Activated T-helper 2 cell treated with anti-CD3 and anti-CD28 coated beads, Interferon-gamma antibody, Interleukin-2, Interleukin-4, amounts not matched to agents 10 μg/mL and 5 μg/mL and 100 μg/mL, durations not matched to agents 14 hours and 24 hours and 36 hours (primary cell): Measurements from ENCODE around the gene MRPS30. TPM values are rescaled to one million over a fixed set of nuclear protein-coding genes. Genes with fewer than 3 reads are reported as not detected.
A peak's percentile ranks its signal among the peaks of the same experiment; 100 is the strongest.
"Not testable (repeated sequence)": the region's sequence is repeated elsewhere in the genome, so short reads cannot be mapped to it uniquely, and the experiment has no call there.

Source experiments
- DNase-seq: peaks from one replicate; pipeline ENCODE4 v3.0.0; 2021; ENCODE audit warnings: low spot score
- H3K27ac Mint-ChIP-seq: one replicate; pipeline ENCODE4 v1.8.0; 2021; ENCODE audit warnings: mixed read lengths
- H3K27me3 Mint-ChIP-seq: one replicate; pipeline ENCODE4 v1.8.0; 2021; ENCODE audit warnings: low read depth, mixed read lengths
- H3K36me3 Mint-ChIP-seq: one replicate; pipeline ENCODE4 v1.8.0; 2021; ENCODE audit warnings: low read depth, mixed read lengths
- H3K4me1 Mint-ChIP-seq: one replicate; pipeline ENCODE4 v1.8.0; 2021; ENCODE audit warnings: low read depth, mixed read lengths
- H3K4me3 Mint-ChIP-seq: one replicate; pipeline ENCODE4 v1.8.0; 2021; ENCODE audit warnings: low read depth, mild to moderate bottlenecking, moderate library complexity, mixed read lengths
- H3K9me3 Mint-ChIP-seq: one replicate; pipeline ENCODE4 v1.8.0; 2021; ENCODE audit warnings: mixed read lengths
- intact Hi-C: fragments of 100-400 bp; cut with micrococcal nuclease; formaldehyde crosslinking; loops from one replicate; pipeline ENCODE4 v1.15.1; 2023
- total RNA-seq: library from RNA; stranded (reverse); gene quantifications from 2 replicates; pipeline ENCODE4 v1.2.3, GENCODE V29; 2022

MRPS30 gene
- total RNA-seq, 1 donor from 2014 or later, result 57.4 TPM

DNA sequence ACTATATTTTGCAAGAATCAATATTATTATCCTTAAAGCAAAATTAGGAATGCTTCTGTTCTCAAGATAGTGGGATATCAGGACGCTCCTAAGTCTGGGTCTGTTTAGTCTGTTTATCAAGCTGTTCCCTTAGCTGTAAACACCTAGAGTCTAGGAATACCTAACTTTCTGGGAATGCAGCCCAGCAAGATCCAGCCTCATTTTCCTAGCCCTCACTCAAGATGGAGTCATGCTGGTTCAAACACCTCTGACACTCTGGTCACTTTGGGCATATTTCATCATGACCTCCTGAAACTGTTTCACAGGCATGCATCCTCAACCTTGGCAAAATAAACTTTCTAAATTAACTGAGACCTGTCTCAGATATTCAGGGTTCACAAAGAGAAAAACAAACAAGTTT, 14.4 kb upstream of the MRPS30 start:
- no peaks in the 10 kb centered on the region for H3K27me3 Mint-ChIP-seq
- no peak overlapping the region for H3K4me3 Mint-ChIP-seq
- H3K36me3 Mint-ChIP-seq, result peaks cover 4% of the 10 kb centered on the region
- intact Hi-C loops, result no loop called here
- H3K4me1 Mint-ChIP-seq, result peaks cover 7% of the 10 kb centered on the region
- H3K27ac Mint-ChIP-seq, result no peak overlapping the region
- peaks cover 56% of the 10 kb centered on the region for H3K9me3 Mint-ChIP-seq
- DNase-seq, result no peak

DNA sequence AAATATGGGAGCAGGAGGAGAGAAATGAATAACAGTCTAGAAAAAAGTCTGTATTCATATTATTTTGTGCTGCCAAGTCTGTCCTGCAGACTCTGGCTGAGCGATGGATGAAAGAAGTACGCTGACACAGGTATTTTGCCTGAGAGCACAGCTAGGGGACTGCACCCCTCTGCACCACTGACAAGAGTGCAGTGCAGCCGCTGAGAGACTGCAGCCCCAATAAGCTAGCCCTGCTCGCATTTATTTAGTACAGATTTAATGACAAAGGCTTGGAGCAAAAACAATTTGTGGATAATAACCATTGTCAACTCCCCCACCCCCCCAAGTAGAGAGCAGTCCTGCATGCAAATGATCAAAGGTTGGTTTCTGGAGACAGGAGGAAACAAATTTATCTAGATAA, 13.3 kb upstream of the MRPS30 start:
- no peak overlapping the region for H3K27ac Mint-ChIP-seq
- H3K9me3 Mint-ChIP-seq, result peaks cover 53% of the 10 kb centered on the region
- DNase-seq, result no peak
- peaks cover 4% of the 10 kb centered on the region for H3K36me3 Mint-ChIP-seq
- H3K4me3 Mint-ChIP-seq, result no peak overlapping the region
- peaks cover 7% of the 10 kb centered on the region for H3K4me1 Mint-ChIP-seq
- intact Hi-C loops, result no loop called here
- H3K27me3 Mint-ChIP-seq, result no peaks in the 10 kb centered on the region

- Mint-ChIP-seq H3K9me3 (peaks cover 38% of the 10 kb centered on the region), H3K4me3 (no peak overlapping the region), H3K27ac (no peak overlapping the region), H3K36me3 (peaks cover 4% of the 10 kb centered on the region), H3K4me1 (peaks cover 7% of the 10 kb centered on the region), H3K27me3 (peaks cover 5% of the 10 kb centered on the region)
- intact Hi-C loops, result no loop called here
- DNase-seq, result no peak
These were observed 10.9 kb upstream of the MRPS30 start for GRCh38 chr5:44797841-44798240.

DNA sequence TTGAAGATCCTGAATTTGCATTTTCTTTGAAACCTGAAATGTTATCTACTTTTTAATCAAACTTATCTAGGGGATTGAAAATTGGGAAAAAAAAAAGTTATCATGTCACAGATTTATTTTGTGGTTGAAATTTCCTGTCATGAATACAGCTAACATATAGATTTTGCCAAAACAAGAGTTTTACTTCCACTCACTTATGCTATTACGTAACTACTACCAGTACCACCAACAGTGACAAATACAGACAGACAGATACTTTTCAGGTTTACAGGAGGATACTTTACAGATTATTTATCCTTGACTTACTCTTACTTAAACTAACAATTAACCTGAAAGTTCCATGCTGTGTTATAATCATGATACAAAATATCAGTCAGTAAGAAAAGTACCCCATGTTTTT, 6.8 kb upstream of the MRPS30 start:
- Mint-ChIP-seq H3K36me3 (no peaks in the 10 kb centered on the region), H3K4me1 (peaks cover 21% of the 10 kb centered on the region), H3K27ac (no peak overlapping the region), H3K4me3 (no peak overlapping the region), H3K27me3 (peaks cover 5% of the 10 kb centered on the region), H3K9me3 (peaks cover 4% of the 10 kb centered on the region)
- intact Hi-C loops, result no loop called here
- DNase-seq, result no peak

- H3K36me3 Mint-ChIP-seq, result peaks cover 12% of the 10 kb centered on the region
- intact Hi-C loops, result no loop called here
These were observed 2.1 kb upstream of the MRPS30 start for GRCh38 chr5:44806608-44807007.

GRCh38 chr5:44807269-44807668, 1.5 kb upstream of the MRPS30 start:
- H3K4me3 Mint-ChIP-seq, result no peak overlapping the region
- no peaks in the 10 kb centered on the region for H3K9me3 Mint-ChIP-seq
- H3K36me3 Mint-ChIP-seq, result peaks cover 17% of the 10 kb centered on the region
- DNase-seq, result no peak
- intact Hi-C loops, result no loop called here
- no peaks in the 10 kb centered on the region for H3K27me3 Mint-ChIP-seq
- H3K4me1 Mint-ChIP-seq, result peaks cover 44% of the 10 kb centered on the region
- H3K27ac Mint-ChIP-seq, result no peak overlapping the region

More at GRCh38 chr5:44806608-44807007, 2.1 kb upstream of the MRPS30 start:
- DNase-seq, result no peak
- no peaks in the 10 kb centered on the region for H3K27me3 Mint-ChIP-seq
- H3K4me1 Mint-ChIP-seq, result peaks cover 40% of the 10 kb centered on the region
- no peak overlapping the region for H3K4me3 Mint-ChIP-seq
- no peak overlapping the region for H3K27ac Mint-ChIP-seq
- no peaks in the 10 kb centered on the region for H3K9me3 Mint-ChIP-seq

DNA sequence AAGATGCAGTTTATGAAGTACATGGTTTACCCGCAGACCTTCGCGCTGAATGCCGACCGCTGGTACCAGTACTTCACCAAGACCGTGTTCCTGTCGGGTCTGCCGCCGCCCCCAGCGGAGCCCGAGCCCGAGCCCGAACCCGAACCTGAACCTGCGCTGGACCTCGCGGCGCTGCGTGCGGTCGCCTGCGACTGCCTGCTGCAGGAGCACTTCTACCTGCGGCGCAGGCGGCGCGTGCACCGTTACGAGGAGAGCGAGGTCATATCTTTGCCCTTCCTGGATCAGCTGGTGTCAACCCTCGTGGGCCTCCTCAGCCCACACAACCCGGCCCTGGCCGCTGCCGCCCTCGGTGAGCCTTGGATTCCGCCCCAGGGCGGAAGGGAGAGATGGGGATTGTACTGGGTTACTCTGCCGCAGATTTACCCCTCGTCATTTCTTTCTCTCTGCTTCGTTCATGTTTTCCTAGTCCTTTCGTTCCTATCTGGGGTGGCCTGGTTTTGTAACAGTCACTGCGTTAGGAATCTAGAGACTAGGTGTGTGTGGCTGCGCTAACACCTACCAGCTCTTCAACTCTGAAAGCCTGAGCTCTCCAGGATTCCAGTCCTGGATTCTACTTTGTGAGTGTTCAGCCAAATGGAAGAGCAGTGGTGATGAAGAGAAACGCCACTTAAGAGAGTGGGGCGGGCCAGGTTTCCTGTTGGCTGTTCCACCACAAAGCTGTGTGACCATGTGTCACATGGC, 638 bp downstream of the MRPS30 start:
- Mint-ChIP-seq H3K27me3 (no peaks in the 10 kb centered on the region), H3K4me3 (peak overlapping the region; percentile 94), H3K36me3 (peaks cover 32% of the 10 kb centered on the region), H3K27ac (peak overlapping the region; percentile 94), H3K4me1 (peaks cover 50% of the 10 kb centered on the region), H3K9me3 (no peaks in the 10 kb centered on the region)
- peak; percentile 39 for DNase-seq
- intact Hi-C loops, result no loop called here

DNA sequence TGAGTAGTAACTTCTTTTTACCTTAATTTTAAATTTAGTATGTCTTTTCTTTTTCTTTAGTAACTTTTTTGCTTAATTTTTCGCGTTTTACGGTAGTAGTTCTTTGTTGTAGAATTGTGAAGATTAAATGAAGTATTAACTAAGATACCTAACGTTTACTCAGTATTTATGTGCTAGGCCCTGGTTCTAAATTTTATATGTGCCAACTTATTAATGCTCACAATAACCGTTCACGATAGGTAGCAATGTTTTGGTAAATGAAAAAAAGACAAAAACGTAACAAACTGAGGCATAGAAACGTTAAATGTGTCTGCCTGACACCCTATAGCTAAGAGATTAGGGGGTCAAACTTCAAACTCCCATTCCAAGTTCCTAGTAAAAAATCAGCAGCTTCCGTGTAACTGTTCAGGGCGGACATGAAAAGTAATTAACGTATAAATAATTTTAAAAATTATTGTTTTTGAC, 1.2 kb downstream of the MRPS30 start:
- Mint-ChIP-seq H3K4me3 (peak overlapping the region; percentile 94), H3K9me3 (no peaks in the 10 kb centered on the region), H3K4me1 (peaks cover 47% of the 10 kb centered on the region), H3K27me3 (no peaks in the 10 kb centered on the region), H3K36me3 (peaks cover 38% of the 10 kb centered on the region), H3K27ac (peak overlapping the region; percentile 94)
- intact Hi-C loops, result no loop called here
- no peak for DNase-seq

DNA sequence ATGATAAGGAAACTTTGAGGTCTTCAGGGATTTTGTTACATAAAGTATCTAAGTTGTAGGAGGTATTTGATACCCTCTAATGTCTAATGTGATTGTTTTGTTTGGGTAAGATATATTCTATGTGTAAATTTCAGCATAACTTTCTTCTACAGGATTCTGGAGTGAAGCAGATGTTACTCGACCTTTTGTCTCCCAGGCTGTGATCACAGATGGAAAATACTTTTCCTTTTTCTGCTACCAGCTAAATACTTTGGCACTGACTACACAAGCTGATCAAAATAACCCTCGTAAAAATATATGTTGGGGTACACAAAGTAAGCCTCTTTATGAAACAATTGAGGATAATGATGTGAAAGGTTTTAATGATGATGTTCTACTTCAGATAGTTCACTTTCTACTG, 6.0 kb downstream of the MRPS30 start:
- Mint-ChIP-seq H3K27me3 (no peaks in the 10 kb centered on the region), H3K36me3 (peaks cover 62% of the 10 kb centered on the region), H3K27ac (no peak overlapping the region), H3K9me3 (no peaks in the 10 kb centered on the region), H3K4me1 (peaks cover 28% of the 10 kb centered on the region), H3K4me3 (no peak overlapping the region)
- intact Hi-C loops, result no loop called here
- no peak for DNase-seq

- Mint-ChIP-seq H3K27me3 (no peaks in the 10 kb centered on the region), H3K4me1 (peaks cover 6% of the 10 kb centered on the region), H3K4me3 (no peak overlapping the region), H3K36me3 (peaks cover 49% of the 10 kb centered on the region), H3K27ac (no peak overlapping the region), H3K9me3 (no peaks in the 10 kb centered on the region)
- DNase-seq, result no peak
- intact Hi-C loops, result no loop called here
These were observed 12.4 kb downstream of the MRPS30 start for GRCh38 chr5:44821164-44821563.

DNA sequence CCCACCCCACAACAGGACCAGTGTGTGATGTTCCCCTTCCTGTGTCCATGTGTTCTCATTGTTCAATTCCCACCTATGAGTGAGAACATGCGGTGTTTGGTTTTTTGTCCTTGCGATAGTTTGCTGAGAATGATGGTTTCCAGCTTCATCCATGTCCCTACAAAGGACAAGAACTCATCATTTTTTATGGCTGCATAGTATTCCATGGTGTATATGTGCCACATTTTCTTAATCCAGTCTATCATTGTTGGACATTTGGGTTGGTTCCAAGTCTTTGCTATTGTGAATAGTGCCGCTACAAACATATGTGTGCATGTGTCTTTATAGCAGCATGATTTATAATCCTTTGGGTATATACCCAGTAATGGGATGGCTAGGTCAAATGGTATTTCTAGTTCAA, 15.9 kb downstream of the MRPS30 start:
- H3K27ac Mint-ChIP-seq, H3K4me1 Mint-ChIP-seq, H3K4me3 Mint-ChIP-seq, DNase-seq, intact Hi-C loops, H3K9me3 Mint-ChIP-seq, H3K27me3 Mint-ChIP-seq: not testable (repeated sequence)
- H3K36me3 Mint-ChIP-seq, result peaks cover 43% of the 10 kb centered on the region

DNA sequence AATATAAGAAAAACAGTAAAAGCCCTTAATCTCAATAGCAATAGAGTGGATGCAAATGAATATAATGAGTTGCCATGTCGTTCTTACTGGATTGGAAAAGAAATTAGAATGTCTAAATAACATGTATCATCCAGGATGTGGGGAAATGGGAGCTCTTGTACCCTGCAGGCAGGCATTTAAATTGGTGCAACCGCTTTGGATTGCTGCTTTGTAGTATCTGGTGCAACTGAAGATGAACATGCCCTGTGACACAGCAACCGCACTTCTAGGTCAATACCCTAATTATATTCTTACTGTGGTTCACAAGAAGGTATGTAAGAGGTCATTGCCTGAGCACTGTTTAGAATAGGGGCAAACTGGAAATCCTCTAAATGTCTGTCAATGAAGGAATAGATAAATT, 18.9 kb downstream of the MRPS30 start:
- H3K9me3 Mint-ChIP-seq, result no peaks in the 10 kb centered on the region
- H3K4me3 Mint-ChIP-seq, result no peak overlapping the region
- H3K27me3 Mint-ChIP-seq, result no peaks in the 10 kb centered on the region
- no peak overlapping the region for H3K27ac Mint-ChIP-seq
- intact Hi-C loops, result no loop called here
- H3K36me3 Mint-ChIP-seq, result peaks cover 19% of the 10 kb centered on the region
- H3K4me1 Mint-ChIP-seq, result no peaks in the 10 kb centered on the region
- DNase-seq, result no peak

GRCh38 chr5:44828719-44829118, 20.0 kb downstream of the MRPS30 start:
- Mint-ChIP-seq H3K4me1 (peaks cover 1% of the 10 kb centered on the region), H3K4me3 (no peak overlapping the region), H3K27ac (no peak overlapping the region), H3K9me3 (no peaks in the 10 kb centered on the region), H3K27me3 (no peaks in the 10 kb centered on the region), H3K36me3 (peaks cover 19% of the 10 kb centered on the region)
- DNase-seq, result no peak
- intact Hi-C loops, result no loop called here
